Mucosa of descending colon (tissue), 3 donors: ENCODE measurements around the gene FAM136A. TPM values are rescaled to one million over a fixed set of nuclear protein-coding genes. Genes with fewer than 3 reads are reported as not detected.

Experiments
- ATAC-seq: fragments of 200-7000 bp; cut with Tn5 transposase; one replicate; pipeline ENCODE4 v1.9.1; 2020; ENCODE audit warnings: mild to moderate bottlenecking, moderate library complexity
- DNase-seq, 3 donors: peaks; one replicate each; pipeline ENCODE4 v3.0.0-alpha.2; 2020
- H3K36me3 ChIP-seq: fragments of 200-600 bp; one replicate; pipeline ENCODE4 v1.8.0; 2021; ENCODE audit warnings: low read depth, mild to moderate bottlenecking
- H3K4me1 ChIP-seq: fragments of 200-600 bp; one replicate; pipeline ENCODE4 v1.8.0; 2021; ENCODE audit warnings: low read depth, mild to moderate bottlenecking
- H3K4me3 ChIP-seq: fragments of 200-600 bp; one replicate; pipeline ENCODE4 v1.8.0; 2021; ENCODE audit warnings: mild to moderate bottlenecking
- H3K9me3 ChIP-seq: fragments of 200-600 bp; one replicate; pipeline ENCODE4 v1.8.0; 2021; ENCODE audit warnings: mild to moderate bottlenecking
- CTCF ChIP-seq: fragments of 200-600 bp; IDR thresholded peaks from one replicate; pipeline ENCODE4 v1.8.0; 2022; ENCODE audit warnings: antibody characterized with exemption, mild to moderate bottlenecking
- intact Hi-C, 2 donors: fragments of 100-400 bp; cut with DNase I in 1 of 2; cut with micrococcal nuclease in 1 of 2; formaldehyde crosslinking; loops; one replicate each; pipeline versions ENCODE4 v1.11.0 to v1.11.1; 2022; cut with DNase I, micrococcal nuclease
- total RNA-seq, 3 donors: library from RNA; stranded (reverse); fragmentation: NEBNext Ultra II Directional in 2 of 3; extraction: Animal tissue kit (Norgen Biotek cat#: 25700) in 2 of 3; gene quantifications; one replicate each; pipeline versions ENCODE4 v1.2.1 to v1.2.4, GENCODE V29; 2021 to 2023
- donor health status: DM: no; HTN: no; CAD: no; lungs with moderate emphysema.
- donor health status: DM: no; HTN: no; CAD: no.
- donor health status: DM: no; HTN: yes; CAD: no.

Gene FAM136A
- total RNA-seq, 3 donors from 2014 or later: 29.8 to 51.7 (median 33.5) TPM

DNA sequence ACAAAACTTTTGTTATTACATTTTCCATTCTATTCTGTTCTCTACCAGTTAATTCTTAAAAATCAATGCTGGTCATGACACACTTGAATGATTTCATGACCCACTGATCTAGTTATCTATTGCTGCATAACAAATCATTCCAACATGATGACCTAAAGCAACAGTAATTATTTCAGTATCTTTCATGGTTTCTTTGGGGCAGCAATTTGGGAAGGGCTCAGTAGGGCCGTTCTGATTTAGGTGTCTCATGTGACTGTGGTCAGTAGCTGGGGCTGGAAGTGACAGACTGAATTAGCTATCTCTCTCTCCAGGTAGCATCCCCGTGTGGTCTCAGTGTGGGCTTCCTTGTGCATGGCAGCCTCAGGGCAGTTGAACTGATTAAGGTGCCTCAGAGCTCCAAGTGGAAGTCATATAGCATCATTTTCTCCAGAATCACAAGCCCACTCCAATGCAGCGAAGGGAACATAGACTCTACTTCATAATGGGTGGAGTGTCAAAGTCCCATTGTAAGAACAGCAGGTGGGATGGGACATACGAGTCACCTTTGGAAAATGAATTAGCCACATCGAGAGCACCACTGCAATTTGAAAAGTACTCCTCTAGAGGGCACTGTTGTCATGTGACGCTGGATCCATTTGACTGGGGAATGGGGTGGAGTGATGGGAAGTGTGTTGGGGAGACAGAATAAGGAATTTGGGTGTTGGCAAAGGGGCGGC, 39.1 kb upstream of the FAM136A start:
- Histone ChIP-seq H3K4me3 (no peak overlapping the region), H3K4me1 (no peaks in the 10 kb centered on the region), H3K9me3 (no peaks in the 10 kb centered on the region), H3K36me3 (no peaks in the 10 kb centered on the region)
- intact Hi-C loops: loop anchor here (2.0 to 5.0 kb wide), 2 partner anchors 276 kb away; no protein-coding TSS in a partner anchor
- TF ChIP-seq CTCF: peak; percentile 66
- DNase-seq (peak in 1 of 3 donors; percentile 47), ATAC-seq (peak; percentile 94)

- DNase-seq (no peak), ATAC-seq (no peak)
- TF ChIP-seq CTCF: no peak
- Histone ChIP-seq H3K36me3 (no peaks in the 10 kb centered on the region), H3K4me3 (no peak overlapping the region), H3K9me3 (no peaks in the 10 kb centered on the region), H3K4me1 (no peaks in the 10 kb centered on the region)
- intact Hi-C loops: loop anchor here (2.0 to 5.0 kb wide), 2 partner anchors 277 kb away; no protein-coding TSS in a partner anchor
Observed at GRCh38 chr2:70340075-70340474, 38.2 kb upstream of the FAM136A start.

DNA sequence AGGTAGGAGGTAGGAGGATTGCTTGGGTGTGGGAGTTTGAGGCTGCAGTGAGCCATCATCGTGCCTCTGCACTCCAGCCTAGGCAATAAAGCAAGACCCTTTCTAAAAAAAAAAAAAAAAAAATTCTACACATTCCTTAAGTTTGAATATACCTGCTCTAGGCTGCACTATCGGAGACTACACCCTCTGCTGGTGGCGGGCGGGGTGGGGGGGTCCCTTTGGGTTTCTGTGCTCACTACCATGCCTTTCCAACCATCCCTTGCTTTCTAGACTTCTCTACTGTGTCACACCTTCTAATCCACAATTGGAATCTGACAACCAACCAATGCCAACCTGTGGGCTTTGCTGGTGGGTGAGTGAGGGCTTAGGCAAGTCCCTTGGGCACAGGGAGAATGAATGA, 34.7 kb upstream of the FAM136A start:
- TF ChIP-seq CTCF: no peak
- H3K4me1 ChIP-seq: no peaks in the 10 kb centered on the region
- no peaks in the 10 kb centered on the region for H3K9me3 ChIP-seq
- intact Hi-C loops: no loop called here
- no peak for DNase-seq
- ATAC-seq: no peak
- no peaks in the 10 kb centered on the region for H3K36me3 ChIP-seq
- no peak overlapping the region for H3K4me3 ChIP-seq

DNA sequence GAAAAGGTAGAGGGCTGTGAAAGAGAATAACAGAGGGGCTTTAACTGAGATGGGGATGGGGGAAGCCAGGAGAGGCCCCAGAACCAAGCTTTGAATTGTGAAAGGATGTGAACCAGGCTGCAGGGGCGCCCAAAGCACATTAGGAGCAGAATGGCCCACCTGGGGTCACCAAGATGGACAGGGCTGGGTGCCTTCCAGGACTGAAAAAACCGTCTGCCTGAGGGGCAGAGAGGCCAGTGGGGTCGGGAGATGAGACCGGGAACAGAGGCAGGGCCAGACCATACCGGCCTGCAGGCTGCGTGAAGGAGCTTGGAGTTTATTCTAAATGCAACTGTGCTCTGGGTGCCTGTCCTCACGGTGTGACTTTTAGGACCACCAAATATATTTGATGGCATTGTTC, 29.1 kb upstream of the FAM136A start:
- no peak for TF ChIP-seq CTCF
- ATAC-seq: no peak
- intact Hi-C loops: no loop called here
- no peaks in the 10 kb centered on the region for H3K36me3 ChIP-seq
- DNase-seq: no peak
- H3K4me1 ChIP-seq: peaks cover 10% of the 10 kb centered on the region
- no peak overlapping the region for H3K4me3 ChIP-seq
- H3K9me3 ChIP-seq: no peaks in the 10 kb centered on the region

DNA sequence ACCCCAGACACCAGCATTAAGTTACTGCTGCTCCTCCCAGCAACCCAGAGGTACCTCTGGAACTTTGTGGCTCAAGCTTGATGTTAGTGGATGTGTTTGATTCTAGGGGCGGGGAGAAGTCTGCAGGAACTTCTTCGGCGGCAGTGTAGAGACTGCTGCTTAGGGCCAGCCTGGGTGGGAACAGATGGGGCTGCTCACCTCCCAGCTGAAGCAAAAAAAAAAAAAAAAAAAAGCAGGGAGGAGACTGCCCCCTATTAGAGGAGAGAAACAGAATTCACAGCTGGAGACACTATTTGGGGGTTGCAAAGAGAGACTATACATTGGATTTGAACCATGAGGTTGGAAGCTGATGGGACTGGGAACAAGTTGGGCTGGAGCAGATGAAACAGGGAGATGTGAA, 28.6 kb upstream of the FAM136A start:
- no peak overlapping the region for H3K4me3 ChIP-seq
- no peaks in the 10 kb centered on the region for H3K36me3 ChIP-seq
- peak in 1 of 3 donors; percentile 4 for DNase-seq
- ATAC-seq: no peak
- intact Hi-C loops: no loop called here
- H3K4me1 ChIP-seq: peaks cover 10% of the 10 kb centered on the region
- TF ChIP-seq CTCF: no peak
- H3K9me3 ChIP-seq: no peaks in the 10 kb centered on the region
